Measurements from ENCODE around the gene MRPL46.

DNA sequence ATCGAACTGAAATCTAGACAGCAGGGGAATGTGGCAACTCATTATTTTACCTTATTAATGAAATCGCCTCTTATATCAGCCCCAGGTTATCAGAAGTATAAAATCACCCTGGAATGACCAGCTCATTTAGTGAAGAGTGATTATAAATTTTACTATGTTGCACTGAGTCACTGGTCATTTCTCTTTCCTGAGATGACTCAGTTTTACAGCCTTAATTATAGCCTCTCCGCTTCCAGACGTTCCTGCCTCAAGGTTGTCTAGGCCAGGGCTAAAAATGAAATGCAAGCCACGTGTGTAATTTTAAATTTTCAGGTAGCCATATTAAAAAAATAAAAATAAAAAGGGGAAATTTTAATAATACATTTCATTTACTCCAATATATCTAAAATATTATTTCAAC, 46.0 kb upstream of the MRPL46 start:
- TF ChIP-seq POLR2A (IDR thresholded peaks at IDR 0.05; ENCODE audit: low read depth, low read length) (no peak), POLR2AphosphoS5 (IDR thresholded peaks at IDR 0.05; ENCODE audit: low read depth, low read length) (no peak)
